Hematopoietic multipotent progenitor cell treated with erythropoietin and hydrocortisone succinate and interleukin-3 and kit ligand, for 17 days (in vitro differentiated cells): ENCODE data around the gene PPA2.
"Not testable (repeated sequence)": the region's sequence is repeated elsewhere in the genome, so short reads cannot be mapped to it uniquely, and the experiment has no call there.

Source experiments
- DNase-seq: peaks from one replicate; pipeline ENCODE4 v3.0.0-alpha.2; 2015; ENCODE audit warnings: low spot score

The PPA2 gene

DNA sequence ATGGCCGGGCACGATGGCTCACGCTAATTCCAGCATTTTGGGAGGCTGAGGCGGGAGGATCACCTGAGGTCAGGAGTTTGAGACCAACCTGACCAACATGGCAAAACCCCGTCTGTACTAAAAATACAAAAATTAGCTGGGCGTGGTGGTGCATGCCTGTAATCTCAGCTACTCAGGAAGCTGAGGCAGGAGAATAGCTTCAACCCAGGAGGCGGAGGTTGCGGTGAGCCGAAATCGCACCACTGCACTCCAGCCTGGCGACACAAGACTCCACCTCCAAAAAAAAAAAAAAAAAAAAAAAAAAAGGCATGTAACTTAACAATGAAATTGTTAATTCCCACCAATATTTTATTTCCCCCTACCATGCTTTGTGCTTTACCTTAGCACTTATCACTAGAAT, 15.3 kb downstream of the PPA2 start:
- not testable (repeated sequence) for DNase-seq

GRCh38 chr4:105458001-105458400, 15.9 kb downstream of the PPA2 start:
- DNase-seq: no peak

DNA sequence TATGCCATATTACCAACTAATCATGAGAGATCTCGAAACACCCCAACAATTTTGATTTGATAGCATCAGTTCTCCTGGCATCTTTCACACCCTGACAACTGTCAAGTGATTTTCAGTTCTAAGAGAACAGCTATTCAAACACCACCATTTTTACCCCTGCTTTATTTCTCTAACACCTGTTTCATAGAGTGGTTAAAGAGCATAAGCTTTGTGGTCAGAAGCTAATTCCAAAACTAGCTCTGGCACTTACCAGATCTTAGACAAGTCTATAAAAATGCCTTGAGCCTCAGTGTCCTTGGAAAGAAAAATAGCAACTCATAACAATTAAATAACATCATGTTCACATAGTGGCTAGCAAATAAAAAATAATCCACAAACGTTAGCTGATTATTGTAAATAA, 17.9 kb downstream of the PPA2 start:
- no peak for DNase-seq

GRCh38 chr4:105455182-105455581, 18.7 kb downstream of the PPA2 start:
- DNase-seq: no peak

GRCh38 chr4:105453550-105454205, 20.2 kb downstream of the PPA2 start:
- no peak for DNase-seq

GRCh38 chr4:105451346-105451745, 22.5 kb downstream of the PPA2 start:
- no peak for DNase-seq

GRCh38 chr4:105440890-105441289, 33.0 kb downstream of the PPA2 start:
- no peak for DNase-seq

DNA sequence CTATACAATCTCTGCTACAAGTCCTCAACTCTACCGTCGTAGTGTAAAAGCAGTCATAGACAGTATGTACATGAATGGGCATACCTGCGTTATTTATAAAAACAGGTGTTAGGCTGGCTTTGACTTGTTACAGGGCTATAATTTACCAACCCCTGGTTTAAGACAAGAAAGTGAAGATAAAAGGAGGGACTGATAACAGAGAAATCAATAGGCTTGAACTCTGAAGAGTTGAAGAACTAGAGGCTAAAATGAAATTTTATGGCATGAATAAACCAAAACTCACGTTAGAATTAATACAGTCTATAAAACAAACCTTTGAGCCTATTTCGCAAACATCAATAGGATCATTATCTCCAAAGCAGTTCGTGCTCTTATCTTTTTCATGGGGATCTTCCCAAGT, 36.2 kb downstream of the PPA2 start:
- DNase-seq: no peak

DNA sequence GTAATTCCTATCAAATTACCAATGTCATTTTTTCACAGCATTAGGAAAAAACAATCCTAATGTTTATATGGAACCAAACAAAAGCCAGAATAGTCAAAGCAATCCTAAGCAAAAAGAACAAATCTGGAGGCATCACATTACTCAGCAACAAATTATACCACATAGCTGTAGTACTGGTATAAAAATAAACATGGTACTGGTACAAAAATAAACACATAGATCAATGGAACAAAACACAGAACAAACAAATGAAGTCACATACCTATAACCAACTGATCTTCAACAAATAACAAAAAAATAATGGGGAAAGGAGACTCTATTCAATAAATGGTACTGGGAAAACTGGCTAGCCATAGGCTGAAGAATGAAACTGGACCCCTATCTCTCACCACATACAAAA, 37.4 kb downstream of the PPA2 start:
- no peak for DNase-seq

DNA sequence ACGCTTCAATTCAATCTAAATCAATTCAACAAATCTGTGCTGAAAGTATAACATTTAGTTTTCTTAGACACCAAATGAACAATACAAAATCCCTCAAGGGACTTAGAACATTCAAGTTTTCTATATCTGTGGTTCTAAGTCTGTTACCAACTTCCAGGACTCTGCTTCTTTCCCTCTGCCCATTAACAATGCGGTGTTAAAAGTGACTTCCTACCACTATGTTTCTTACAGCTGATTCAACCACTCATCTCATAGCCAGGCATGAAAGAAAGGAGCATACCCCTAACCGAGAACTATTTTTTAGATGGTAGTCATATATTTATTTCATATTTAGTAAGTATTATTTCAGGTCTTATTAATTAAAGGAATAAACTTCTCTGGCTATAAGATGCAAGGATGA, 38.9 kb downstream of the PPA2 start:
- no peak for DNase-seq

DNA sequence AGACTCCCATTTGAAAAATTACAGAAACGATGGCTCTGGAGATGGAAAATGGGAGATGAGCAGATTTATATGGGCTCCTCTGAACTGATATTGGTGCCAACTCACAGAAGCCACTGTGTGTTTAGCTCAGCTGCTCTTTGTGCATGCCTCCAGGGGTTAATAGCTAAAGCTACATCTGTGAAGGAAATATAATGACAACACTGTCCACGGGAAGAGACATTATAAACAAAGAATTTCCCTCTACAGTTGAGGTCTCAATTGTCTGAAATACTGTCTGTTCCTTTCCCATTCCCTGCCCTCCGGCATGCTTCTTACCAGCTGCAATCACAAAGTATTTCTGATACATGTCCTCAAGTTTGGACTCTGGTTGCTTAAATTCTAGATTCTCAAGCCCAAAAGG, 40.4 kb downstream of the PPA2 start:
- DNase-seq: no peak

DNA sequence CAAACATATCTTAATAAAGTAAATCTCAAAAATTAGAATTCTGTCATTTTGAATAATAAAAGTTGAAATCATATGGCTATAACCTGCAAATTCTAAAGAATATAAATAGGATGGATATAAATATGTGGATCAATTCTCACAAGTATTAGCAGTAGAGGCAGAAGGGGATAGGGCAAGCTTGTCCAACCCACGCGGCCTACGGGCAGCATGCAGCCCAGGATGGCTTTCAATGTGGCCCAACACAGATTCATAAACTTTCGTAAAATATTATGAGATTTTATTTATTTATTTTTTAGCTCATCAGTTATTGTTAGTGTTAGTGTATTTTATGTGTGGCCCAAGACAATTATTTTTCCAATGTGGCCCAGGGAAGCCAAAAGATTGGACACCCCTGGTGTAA, 41.4 kb downstream of the PPA2 start:
- no peak for DNase-seq

GRCh38 chr4:105430811-105431210, 43.1 kb downstream of the PPA2 start:
- no peak for DNase-seq

GRCh38 chr4:105426187-105426897, 47.5 kb downstream of the PPA2 start:
- no peak for DNase-seq

DNA sequence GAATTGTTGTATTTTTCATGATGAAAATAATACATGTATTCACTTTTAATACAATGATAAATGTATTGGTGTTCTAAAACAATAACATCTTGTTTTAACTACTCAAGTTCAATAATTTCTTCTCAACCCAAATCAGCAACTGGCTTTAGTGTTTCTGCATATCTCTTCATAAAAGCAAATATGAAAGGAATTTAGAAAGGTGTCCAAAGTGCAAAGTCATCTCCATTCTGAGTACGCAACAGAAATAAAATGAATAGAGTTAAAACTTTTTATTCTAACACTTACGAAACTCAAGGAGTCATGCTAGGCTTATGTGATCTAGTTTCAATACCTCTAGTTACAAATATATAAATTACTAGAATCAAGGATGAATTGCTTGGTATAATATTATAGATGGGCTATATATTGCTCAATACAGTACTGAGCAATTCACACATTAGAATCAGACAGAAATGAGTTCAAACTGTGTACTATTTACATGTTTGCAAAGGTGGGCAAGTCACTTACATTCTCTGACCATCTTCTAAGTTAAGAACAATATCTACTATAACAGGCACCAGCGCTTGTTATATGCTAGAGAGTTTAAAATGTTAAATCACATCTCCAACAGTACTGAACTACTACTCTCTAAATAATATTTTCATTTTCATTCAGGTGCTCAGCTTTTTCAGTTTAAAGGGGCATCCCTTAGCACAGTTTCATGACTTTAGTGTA, 51.5 kb downstream of the PPA2 start:
- no peak for DNase-seq

- no peak for DNase-seq
Measured at GRCh38 chr4:105417624-105418023, 56.2 kb downstream of the PPA2 start.

DNA sequence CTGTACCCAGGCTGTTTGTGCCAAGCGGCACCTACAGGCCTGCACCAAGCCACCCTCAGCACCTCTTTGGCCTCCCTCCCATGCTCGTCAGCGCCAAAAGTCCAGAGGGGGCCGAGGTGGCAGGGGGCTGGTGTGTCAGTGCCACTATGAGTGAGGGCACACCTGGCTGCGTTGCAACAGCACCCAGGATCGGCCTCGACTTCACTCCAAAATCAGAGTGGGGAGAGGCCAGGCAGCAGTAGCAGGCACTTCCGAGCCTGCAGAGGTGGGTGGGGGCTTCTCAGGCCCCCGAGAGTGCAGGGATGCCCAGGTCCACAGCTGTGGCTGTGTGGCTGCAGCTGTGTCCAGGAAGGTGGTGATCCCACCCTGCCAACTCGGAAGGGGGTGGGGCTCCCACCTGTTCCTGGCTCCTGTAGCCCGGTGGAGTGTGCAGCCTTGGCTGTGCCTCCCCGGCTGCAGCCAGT, 58.5 kb downstream of the PPA2 start:
- DNase-seq: no peak

DNA sequence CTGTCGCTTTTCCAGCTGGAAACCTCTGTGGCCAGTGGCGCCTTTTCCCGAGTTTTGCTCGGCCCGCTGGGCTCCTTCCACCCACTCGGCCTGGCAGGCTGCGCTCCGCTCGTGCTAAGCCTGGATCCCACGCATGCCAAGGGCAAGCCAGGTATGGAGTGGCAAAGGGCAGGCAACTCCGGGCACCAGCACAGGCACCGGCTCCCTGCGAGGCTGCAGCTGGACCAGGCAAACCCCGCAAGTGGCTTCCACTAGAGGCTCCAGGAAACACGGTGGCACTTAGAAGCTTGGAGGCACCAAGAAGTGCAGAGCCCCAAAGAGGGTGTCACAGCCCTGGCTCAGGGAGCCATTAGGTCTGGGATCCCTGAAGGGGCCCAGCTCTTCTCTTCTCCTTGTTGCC, 59.5 kb downstream of the PPA2 start:
- no peak for DNase-seq

- not testable (repeated sequence) for DNase-seq
Measured at GRCh38 chr4:105409135-105409534, 64.7 kb downstream of the PPA2 start.

DNA sequence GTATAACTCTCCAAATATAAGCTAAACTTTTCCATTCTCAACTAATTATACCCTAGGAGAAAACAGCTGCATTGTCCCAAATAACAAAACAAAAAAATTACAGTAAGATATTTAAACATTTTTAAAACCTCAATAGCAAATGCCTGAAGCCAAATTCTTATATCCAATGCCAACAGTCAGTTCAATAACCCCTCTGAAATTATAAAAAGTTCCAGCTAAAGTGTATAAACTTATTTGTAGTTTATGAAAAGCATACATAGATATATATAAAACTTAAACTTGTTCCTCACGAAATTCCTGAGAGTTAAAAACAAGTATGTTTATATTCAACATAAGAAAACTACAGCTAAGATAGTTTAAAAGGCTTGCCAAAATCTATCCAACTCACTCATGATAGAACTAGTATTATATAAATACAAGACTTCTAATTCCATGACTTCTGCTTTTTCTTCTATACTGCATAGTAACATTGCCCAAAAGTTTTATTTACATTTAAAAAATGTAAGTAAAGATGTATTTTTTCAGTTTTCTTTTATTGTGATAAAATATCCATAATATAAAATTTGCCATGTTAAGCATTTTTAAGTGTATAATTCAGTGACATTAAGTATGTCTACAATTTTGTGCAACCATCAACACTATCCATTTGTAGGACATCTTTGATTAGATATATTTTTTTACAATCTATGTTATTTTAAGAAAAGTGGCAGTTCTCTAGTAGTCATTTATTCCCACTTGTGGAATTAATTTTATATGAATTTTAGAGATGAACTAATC, 72.8 kb downstream of the PPA2 start:
- no peak for DNase-seq

DNA sequence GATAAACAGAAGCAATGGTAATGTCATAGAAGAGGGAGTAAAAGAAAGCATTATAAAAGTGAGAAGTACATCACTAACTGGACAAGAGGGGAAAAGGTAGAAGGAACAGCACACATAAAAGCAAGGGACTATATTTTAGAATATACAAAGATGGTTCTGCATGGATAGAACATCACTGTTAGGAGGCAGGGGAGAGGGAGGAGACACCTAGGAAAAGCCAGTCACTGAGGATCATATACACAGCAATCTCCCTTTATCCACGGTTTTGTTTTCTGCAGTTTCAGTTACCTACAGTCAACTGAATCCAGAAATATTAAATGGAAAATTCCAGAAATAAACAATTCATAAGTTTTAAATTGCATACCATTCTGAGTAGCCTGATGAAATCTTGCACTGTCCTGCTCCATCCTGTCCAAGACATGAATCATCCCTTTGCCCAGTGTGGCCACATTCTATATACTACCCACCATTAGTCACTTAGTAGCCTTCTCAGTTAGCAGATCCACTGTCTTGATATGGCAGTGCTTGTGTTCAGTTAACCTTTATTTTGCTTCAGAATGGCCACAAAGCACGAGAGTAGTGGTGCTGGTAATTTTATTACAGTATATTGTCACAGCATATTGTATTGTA, 74.2 kb downstream of the PPA2 start:
- DNase-seq: no peak

DNA sequence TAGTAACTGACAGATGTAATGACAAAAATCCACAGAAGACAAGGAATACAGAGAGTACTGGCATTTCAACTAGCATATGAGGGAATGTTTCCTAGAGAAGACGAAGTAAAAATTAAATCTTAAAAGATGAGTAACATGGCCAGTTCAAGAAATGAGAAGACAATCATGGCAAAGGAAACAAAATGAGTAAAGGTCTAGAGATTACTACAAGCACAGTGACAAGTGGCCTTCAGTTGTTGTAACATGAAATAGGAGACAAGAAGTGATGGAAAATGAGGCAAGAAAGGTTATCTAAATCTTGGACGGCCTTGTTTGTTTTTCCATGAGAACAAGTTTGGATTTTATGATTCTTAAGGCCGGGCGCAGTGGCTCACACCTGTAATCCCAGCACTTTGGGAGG, 81.0 kb downstream of the PPA2 start:
- DNase-seq: no peak
